H7 (cell line): Measurements from ENCODE around the gene TMCC2. TPM values are rescaled to one million over a fixed set of nuclear protein-coding genes. Genes with fewer than 3 reads are reported as not detected.
A peak's percentile ranks its signal among the peaks of the same experiment; 100 is the strongest.
"Not testable (repeated sequence)": the region's sequence is repeated elsewhere in the genome, so short reads cannot be mapped to it uniquely, and the experiment has no call there.

Experiments
- DNase-seq: peaks from one replicate; pipeline ENCODE4 v3.0.0; 2012
- H3K27me3 ChIP-seq: 2 replicates; pipeline ENCODE4 v1.6.0; 2011; ENCODE audit warnings: mild to moderate bottlenecking, low read length; ENCODE audit not compliant: control insufficient read depth, insufficient read depth
- H3K36me3 ChIP-seq: replicated peaks from 2 replicates; pipeline ENCODE4 v1.5.1; 2011; ENCODE audit warnings: low read length; ENCODE audit not compliant: control insufficient read depth, insufficient read depth
- H3K4me3 ChIP-seq: 2 replicates; pipeline ENCODE4 v1.5.1; 2011; ENCODE audit warnings: low read depth, mild to moderate bottlenecking, control low read depth, low read length, moderate library complexity; ENCODE audit not compliant: insufficient read depth
- total RNA-seq: library from RNA; depleted of rRNA; stranded (reverse); fragments of >200 nt; shearing (Covaris generic); gene quantifications from 2 replicates; pipeline ENCODE4 v1.2.3, GENCODE V29; 2014

The TMCC2 gene
- total RNA-seq, 1 experiment from 2014 or later: 13.6 TPM

DNA sequence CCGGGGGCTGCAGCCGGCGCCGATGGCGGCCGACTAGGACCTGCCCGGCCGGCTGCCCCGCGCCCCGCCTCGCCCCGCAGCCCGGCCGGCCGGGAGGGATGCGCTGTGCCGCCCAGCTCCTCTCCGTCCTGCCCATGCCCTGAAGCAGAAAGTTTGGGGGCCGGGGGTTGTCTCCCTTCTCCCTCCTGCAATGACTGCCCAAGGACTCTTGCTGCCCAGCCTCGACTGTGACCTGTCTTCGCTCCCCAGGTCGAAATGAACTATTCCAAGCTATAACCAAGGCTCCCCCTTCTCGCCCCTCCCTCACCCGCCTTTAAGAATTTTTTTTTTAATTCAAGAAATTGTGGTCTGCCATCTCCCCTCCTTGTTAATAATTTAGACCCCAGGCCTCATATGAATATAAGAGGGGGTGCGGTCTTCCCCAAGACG is 361 bp downstream of the TMCC2 start:
- H3K4me3 ChIP-seq: peak overlapping the region; percentile 70
- H3K36me3 ChIP-seq: no peaks in the 10 kb centered on the region; the same call in 1 of the 2 replicates
- no peak for DNase-seq
- peaks cover 8% of the 10 kb centered on the region for H3K27me3 ChIP-seq

DNA sequence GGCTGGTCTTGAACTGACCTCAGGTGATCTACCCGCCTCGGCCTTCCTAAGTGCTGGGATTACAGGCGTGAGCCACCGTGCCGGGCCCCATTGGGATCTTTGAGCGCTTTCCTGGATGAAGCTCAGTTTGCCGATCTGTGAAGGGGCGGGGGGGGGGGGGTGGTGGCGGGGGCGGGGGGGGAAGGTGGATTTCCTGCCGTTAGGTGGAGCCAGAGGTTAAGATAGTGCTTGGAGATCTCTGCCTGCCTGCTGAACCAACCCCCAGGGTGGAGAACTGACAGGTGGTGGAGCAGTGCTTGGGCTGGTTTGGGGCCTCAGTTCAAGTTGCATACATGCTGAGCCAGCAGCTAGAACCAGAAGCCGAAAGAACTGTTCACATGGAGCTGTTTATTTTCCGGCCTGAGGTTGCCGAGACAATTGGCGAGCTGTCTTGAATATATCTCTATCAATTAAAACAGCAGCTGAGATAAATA is 1.7 kb downstream of the TMCC2 start:
- Histone ChIP-seq H3K27me3 (peaks cover 8% of the 10 kb centered on the region), H3K36me3 (no peaks in the 10 kb centered on the region; the same call in 1 of the 2 replicates), H3K4me3 (peak overlapping the region; percentile 70)
- DNase-seq: peak; percentile 97

DNA sequence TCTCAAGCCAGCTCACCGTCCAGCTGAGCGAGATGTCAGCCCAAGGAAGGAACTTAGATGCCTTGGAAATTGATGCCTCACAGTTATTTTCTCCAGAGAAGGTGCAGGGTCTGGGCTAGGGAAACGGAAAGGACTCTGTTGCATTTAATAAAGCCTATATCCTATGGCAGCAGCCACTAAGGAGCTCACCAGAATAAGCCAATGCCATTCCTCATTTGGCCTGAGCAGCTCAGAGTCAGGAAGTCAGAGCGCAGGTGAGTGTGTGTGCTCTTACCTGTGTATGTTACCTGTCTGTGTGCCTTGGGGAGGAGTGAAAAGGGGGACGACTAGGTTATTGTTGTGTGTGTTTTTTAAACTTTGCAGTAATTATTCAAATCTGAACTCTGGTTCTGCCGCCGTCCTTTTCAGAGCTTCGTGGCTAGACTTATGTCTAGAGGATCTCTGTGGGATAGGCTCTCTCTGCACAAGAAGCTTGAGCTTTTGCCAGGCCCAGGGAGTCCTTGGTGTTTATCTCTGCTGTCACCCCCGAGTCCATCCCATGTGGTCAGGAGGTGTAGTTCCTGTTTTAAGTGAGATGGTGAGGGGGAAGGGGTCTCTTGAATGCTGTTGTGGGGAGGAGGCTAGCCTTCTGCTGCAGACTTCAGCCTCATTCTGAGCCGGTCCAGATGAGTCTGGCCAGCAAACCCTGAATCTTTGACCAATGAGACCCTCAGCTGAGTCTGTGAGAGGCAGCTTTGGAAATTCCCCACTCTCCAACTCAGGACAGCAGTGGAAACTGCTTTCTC is 2.4 kb downstream of the TMCC2 start:
- Histone ChIP-seq H3K4me3 (no peak overlapping the region), H3K36me3 (no peaks in the 10 kb centered on the region; the same call in 1 of the 2 replicates), H3K27me3 (peaks cover 8% of the 10 kb centered on the region)
- peak; percentile 28 for DNase-seq

DNA sequence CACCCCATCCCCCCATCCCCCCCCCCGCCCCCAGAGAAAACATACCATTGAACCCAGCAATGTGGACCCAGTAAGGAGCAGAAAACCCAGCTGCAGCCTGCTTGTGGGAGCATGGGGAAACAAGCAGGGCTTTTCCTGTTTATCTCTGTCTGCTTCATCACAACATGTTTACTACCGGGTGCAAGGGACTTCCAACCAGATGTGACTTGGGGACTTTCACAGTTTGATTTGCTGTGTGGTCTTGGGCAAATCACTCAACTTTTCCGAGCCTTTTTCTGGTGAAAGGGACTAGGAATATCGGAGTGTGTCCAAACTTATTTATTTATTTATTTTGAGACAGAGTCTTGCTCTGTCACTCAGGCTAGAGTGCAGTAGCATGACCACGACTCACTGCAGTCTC is 3.2 kb downstream of the TMCC2 start:
- no peak for DNase-seq

DNA sequence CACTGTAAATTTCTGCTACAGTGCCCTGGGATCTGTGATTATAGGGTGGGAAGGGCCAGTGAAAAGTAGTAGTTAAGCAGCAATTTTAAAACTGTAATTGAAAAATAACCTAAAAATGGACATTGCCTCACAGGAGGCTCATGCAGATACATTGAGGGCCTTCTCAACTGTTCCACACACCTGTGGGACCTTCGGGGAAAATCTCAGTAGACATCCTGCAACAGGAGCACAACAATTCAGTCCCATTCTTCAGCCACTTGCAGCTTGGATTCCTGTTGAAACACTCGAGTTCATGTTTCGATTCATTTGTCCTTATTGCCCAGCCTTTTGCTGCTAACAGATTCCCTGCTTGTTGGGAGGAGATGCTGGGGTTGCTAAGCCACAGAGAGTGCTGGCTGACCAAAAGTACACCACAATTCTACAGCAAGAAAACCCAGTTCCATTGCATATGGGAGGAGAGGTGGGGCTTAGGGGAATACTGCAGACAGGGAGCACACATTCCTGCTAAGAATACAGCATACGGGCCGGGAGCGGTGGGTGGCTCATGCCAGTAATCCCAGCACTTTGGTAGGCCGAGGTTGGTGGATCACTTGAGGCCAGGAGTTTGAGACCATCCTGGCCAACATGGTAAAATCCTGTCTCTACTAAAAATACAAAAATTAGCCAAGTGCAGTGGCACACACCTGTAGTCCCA is 4.5 kb downstream of the TMCC2 start:
- DNase-seq: peak; percentile 19
- H3K36me3 ChIP-seq: no peaks in the 10 kb centered on the region; the same call in 1 of the 2 replicates
- H3K27me3 ChIP-seq: peaks cover 8% of the 10 kb centered on the region
- no peak overlapping the region for H3K4me3 ChIP-seq

More for the DNA sequence above, 3.2 kb downstream of the TMCC2 start:
- peaks cover 8% of the 10 kb centered on the region for H3K27me3 ChIP-seq
- H3K4me3 ChIP-seq: no peak overlapping the region
- H3K36me3 ChIP-seq: no peaks in the 10 kb centered on the region; the same call in 1 of the 2 replicates

DNA sequence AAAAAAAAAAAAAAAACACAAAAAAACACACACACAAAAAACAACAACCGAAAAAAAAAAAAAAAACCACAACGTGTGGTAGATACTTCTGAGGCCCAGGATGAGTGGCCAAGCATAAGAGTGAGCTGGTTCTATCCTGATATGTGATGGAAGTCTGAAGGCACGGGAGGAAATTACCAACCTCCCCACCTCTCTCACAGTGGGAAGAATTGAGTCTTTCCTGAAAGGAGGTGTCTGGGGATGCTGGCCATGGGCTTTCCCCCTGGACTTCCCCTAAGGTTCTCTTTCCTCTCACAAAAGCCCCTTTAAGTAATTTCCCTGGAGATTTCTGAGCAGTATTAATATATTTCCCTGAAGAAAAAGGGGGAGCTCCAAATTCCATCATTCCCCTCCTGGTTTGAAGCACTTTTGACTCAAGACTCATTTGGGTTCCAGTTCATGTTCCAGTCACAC is 5.2 kb downstream of the TMCC2 start:
- Histone ChIP-seq H3K4me3 (no peak overlapping the region), H3K36me3 (no peaks in the 10 kb centered on the region; the same call in 1 of the 2 replicates), H3K27me3 (peaks cover 8% of the 10 kb centered on the region)
- peak; percentile 23 for DNase-seq

DNA sequence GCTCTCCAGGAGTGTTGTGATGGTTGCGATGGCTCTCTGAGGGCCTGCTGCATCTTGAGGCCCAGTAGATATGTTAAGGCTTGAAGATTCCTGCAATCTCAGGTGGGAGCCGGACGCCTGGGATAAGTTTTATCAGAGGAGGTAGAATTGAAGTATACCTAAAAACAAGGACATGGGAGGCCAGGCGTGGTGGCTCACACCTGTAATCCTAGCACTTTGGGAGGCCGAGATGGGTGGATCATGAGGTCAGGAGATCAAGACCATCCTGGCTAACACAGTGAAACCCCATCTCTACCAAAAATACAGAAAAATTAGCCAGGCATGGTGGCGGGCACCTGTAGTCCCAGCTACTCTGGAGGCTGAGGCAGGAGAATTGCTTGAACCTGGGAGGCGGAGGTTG is 6.2 kb downstream of the TMCC2 start:
- not testable (repeated sequence) for H3K27me3 ChIP-seq, H3K36me3 ChIP-seq, DNase-seq, H3K4me3 ChIP-seq

DNA sequence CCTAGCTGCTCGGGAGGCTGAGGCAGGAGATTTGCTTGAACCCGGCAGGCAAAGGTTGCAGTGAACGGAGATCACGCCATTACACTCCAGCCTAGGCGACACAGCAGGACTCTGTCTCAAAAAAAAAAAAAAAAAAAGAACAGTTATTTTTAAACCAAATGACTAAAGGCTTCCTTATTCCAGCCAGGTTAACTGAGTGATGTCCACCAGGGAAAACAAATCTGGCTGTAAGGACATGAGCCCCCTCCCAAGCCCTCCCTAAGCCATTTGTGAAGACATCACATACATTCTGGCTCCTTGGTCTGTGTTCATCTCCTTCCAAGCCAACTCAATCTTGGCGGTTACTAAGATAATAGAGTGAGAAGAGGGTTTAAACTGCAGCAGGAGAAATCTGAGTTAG is 8.2 kb downstream of the TMCC2 start:
- DNase-seq: no peak
- H3K27me3 ChIP-seq: no peaks in the 10 kb centered on the region
- H3K36me3 ChIP-seq: no peaks in the 10 kb centered on the region
- H3K4me3 ChIP-seq: no peak overlapping the region

DNA sequence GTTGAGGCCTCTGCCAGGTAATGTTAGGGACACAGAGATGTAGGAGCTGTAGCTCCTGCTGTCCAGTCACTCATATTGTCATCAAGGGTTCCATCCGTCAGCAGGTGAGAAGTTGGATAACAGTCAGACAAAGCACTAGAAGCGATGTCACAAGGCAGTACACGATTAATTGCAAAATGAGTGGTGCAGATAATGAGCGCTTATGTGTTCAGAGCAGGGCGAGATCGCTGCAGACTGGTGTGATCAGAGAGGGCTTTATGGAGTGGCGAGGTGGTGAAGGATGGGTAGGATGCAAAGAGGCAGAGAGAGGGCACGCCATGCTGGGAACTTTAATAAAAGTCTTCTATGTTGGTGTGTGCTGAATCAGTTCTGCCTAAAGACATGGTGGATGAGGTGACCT is 8.8 kb downstream of the TMCC2 start:
- DNase-seq: no peak
- H3K27me3 ChIP-seq: no peaks in the 10 kb centered on the region
- H3K36me3 ChIP-seq: no peaks in the 10 kb centered on the region
- H3K4me3 ChIP-seq: no peak overlapping the region

DNA sequence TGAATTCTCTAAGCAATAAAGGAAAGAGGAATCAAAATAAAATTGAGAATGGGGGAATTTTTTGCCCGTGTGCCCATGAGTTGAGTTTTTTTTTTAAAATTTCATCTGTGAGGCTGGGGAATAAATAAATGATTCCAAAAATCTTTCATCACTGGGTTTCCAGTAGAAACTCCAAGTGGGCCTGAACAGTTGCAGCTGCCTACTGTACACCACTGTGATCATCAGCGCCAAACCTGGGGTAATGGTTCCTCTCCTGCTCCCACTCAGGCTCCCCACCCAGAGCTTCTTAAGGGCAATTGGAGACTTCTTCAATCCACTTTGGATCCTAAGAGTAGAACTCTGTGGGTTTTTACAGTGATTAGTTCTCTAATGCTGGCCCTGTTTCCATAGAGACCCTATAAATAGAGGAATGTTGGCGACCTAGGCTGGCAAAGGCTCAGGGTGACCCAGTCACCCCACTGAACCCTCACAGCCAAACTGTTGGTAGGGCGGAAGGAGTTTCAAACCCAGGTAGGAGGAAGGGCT is 9.3 kb downstream of the TMCC2 start:
- peak; percentile 31 for DNase-seq
- Histone ChIP-seq H3K36me3 (no peaks in the 10 kb centered on the region), H3K4me3 (no peak overlapping the region), H3K27me3 (no peaks in the 10 kb centered on the region)

DNA sequence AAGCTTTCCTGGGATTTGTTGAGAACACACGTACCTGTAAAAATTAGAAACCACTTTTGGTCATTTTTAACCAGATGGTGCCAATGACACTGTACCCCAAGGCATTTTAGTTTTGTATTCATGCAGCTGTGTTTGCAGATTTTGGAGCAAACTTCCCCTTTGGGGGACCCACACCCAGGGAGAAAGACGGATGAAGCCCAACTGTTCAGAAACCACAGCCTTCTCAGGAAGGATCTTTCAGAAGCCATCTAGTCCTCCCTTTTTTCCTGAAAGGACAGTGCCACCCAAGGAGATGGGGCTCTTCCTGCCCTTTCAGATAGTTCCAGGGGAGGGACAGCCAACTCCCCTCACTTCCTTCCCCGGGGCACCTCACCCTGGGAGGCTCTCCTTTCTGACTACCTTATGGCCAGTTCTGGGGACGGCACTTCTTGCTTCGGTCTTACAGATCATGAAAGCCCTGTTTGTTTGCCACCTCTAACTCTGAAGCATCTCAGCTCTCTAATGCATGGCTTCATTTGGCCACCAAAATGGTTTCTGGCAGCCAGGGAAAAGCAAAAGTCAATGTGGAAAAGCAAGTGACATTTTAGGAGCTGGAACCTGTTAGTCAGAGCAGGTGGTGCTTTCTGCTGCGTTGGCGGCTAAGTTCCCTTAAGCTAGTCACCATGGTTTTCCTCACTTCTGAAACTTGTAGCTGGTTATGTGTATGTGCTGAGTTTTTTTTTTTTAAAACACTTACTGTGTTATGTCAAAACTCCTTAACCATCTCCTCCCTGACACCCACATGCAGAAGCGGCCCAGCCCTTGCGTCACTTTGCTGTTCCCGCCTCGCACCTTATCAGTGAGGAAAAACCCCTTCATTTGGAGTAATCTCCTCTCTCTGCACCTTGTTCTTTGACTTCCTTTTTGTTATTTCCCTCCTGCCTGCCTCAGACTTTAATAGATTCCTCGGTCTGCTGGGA is 10.1 kb downstream of the TMCC2 start:
- Histone ChIP-seq H3K4me3 (no peak overlapping the region), H3K36me3 (0 out of 2 replicates have a peak, but pooled peaks cover 1% of the 10 kb centered on the region), H3K27me3 (no peaks in the 10 kb centered on the region)
- DNase-seq: peak; percentile 37

DNA sequence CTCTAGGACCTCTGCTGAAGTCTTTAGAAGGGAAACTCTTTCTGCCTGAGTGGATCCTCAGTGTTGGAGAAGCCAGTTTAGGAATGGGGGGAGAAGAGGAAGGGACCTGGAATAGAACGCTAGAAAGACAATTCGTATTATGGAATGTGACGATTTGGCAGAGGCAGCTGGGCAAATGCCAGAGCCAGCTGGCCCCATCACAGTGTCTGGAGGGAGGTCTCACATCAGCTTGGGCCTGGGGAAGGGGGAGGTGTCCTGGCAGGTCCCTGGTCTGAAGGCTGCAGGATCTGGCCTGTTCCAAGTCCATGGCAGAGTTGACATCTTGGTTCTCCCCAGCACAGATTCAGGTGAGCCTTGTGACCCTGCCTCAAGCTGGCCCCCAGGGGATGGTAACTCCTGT is 11.3 kb downstream of the TMCC2 start:
- Histone ChIP-seq H3K36me3 (0 out of 2 replicates have a peak, but pooled peaks cover 1% of the 10 kb centered on the region), H3K4me3 (no peak overlapping the region), H3K27me3 (no peaks in the 10 kb centered on the region)
- peak; percentile 30 for DNase-seq

DNA sequence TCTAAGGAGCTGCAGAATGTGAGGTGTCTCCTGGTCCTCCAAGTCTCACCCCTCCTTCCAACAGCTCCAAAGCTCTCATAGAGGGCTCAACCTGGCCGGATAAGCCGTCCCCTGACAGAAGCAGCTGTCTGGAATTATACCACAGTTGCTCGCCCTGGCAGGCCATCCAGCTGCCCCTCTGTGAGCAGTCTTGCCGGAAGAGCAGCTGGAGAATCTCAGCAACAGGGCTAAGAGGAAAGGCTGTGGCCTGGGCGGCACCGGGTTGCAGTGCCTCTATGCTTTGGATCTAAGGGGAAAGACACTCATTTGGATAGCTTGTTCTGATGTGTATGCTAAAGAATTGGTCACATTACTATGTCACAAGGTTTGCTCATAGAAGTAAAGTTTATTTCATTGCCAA is 12.4 kb downstream of the TMCC2 start:
- H3K4me3 ChIP-seq: no peak overlapping the region
- no peaks in the 10 kb centered on the region for H3K27me3 ChIP-seq
- peak; percentile 19 for DNase-seq
- H3K36me3 ChIP-seq: 0 out of 2 replicates have a peak, but pooled peaks cover 1% of the 10 kb centered on the region

DNA sequence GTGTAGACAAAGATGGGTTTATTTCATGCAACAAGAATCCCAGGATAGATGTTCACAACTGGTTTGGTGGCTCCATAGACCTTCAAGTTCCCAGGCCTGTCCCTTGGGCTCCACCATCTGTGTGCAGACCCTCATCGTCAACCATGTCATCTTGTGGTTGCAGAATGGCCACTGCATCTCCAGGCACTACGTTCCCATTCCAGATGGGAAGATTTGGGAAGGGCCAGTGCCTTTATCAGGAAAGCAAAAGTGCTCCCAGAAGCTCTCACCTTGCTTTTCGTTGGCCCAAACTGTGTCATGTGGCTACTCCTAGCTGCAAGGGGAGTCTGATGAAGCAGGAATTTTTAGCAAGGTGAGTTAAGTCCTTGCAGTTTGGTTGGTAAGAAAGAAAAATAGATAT is 12.8 kb downstream of the TMCC2 start:
- H3K27me3 ChIP-seq: no peaks in the 10 kb centered on the region
- H3K4me3 ChIP-seq: no peak overlapping the region
- DNase-seq: no peak
- H3K36me3 ChIP-seq: 0 out of 2 replicates have a peak, but pooled peaks cover 1% of the 10 kb centered on the region
